Trophoblast cell (in vitro differentiated cells and primary cell): ENCODE results near the gene A1BG.

ENCODE experiments used
- DNase-seq, 2 donors: peaks; one replicate each; pipeline ENCODE4 v3.0.0-alpha.2; 2016
- H2AFZ ChIP-seq: 2 replicates; pipeline ENCODE4 v1.6.1; 2013; ENCODE audit warnings: low read length, moderate library complexity, mild to moderate bottlenecking; ENCODE audit not compliant: insufficient read depth, poor library complexity
- H2AK5ac ChIP-seq: 2 replicates; pipeline ENCODE4 v1.6.1; 2013; ENCODE audit warnings: mild to moderate bottlenecking, low read length
- H2BK120ac ChIP-seq: 2 replicates; pipeline ENCODE4 v1.6.1; 2013; ENCODE audit warnings: low read length, mild to moderate bottlenecking, moderate library complexity; ENCODE audit not compliant: insufficient read depth, poor library complexity
- H2BK12ac ChIP-seq: 2 replicates; pipeline ENCODE4 v1.6.1; 2013; ENCODE audit warnings: mild to moderate bottlenecking, low read length, moderate library complexity
- H2BK5ac ChIP-seq: 2 replicates; pipeline ENCODE4 v1.6.1; 2013; ENCODE audit warnings: low read length, low read depth, moderate library complexity, mild to moderate bottlenecking; ENCODE audit not compliant: poor library complexity
- H3K14ac ChIP-seq: 2 replicates; pipeline ENCODE4 v1.6.1; 2013; ENCODE audit warnings: mild to moderate bottlenecking, low read length
- H3K18ac ChIP-seq: 2 replicates; pipeline ENCODE4 v1.6.1; 2013; ENCODE audit warnings: mild to moderate bottlenecking, low read length
- H3K23ac ChIP-seq: 2 replicates; pipeline ENCODE4 v1.6.1; 2013; ENCODE audit warnings: low read length
- H3K27ac ChIP-seq: 2 replicates; pipeline ENCODE4 v1.5.1; 2013; ENCODE audit warnings: low read depth, mild to moderate bottlenecking, inconsistent platforms, low read length, moderate library complexity
- H3K27me3 ChIP-seq: 2 replicates; pipeline ENCODE4 v1.6.1; 2013; ENCODE audit warnings: inconsistent platforms, mild to moderate bottlenecking, low read length, moderate library complexity; ENCODE audit not compliant: insufficient read depth
- H3K36me3 ChIP-seq, 2 experiments: 1 replicate in 1 of 2; 2 replicates in 1 of 2; pipeline ENCODE4 v1.6.1; 2013; ENCODE audit warnings: low read length in 2 of 2, mild to moderate bottlenecking in 2 of 2, moderate library complexity in 1 of 2; ENCODE audit not compliant: insufficient read depth in 2 of 2, control insufficient read depth in 1 of 2
- H3K4ac ChIP-seq: 2 replicates; pipeline ENCODE4 v1.6.1; 2013; ENCODE audit warnings: low read depth, mild to moderate bottlenecking, low read length, moderate library complexity
- H3K4me1 ChIP-seq, 2 experiments: 1 replicate in 1 of 2; 2 replicates in 1 of 2; pipeline ENCODE4 v1.6.1; 2013; ENCODE audit warnings: low read length in 2 of 2, mild to moderate bottlenecking in 2 of 2, moderate library complexity in 1 of 2; ENCODE audit not compliant: insufficient read depth in 2 of 2, control insufficient read depth in 1 of 2
- H3K4me2 ChIP-seq: 2 replicates; pipeline ENCODE4 v1.6.1; 2013; ENCODE audit warnings: inconsistent platforms, mild to moderate bottlenecking, low read length, moderate library complexity
- H3K4me3 ChIP-seq: 2 replicates; pipeline ENCODE4 v1.5.1; 2013; ENCODE audit warnings: mild to moderate bottlenecking, low read depth, low read length, inconsistent platforms
- H3K79me1 ChIP-seq: one replicate; pipeline ENCODE4 v1.6.1; 2013; ENCODE audit warnings: low read length
- H3K79me2 ChIP-seq: 2 replicates; pipeline ENCODE4 v1.6.1; 2013; ENCODE audit warnings: low read length, mild to moderate bottlenecking; ENCODE audit not compliant: control insufficient read depth, insufficient read depth, poor library complexity
- H3K9ac ChIP-seq: 2 replicates; pipeline ENCODE4 v1.6.1; 2013; ENCODE audit warnings: mild to moderate bottlenecking, low read length
- H3K9me3 ChIP-seq: 2 replicates; pipeline ENCODE4 v1.6.1; 2013; ENCODE audit warnings: low read depth, mild to moderate bottlenecking, control low read depth, inconsistent platforms, low read length; ENCODE audit not compliant: insufficient read depth
- H4K12ac ChIP-seq: 2 replicates; pipeline ENCODE4 v1.6.1; 2013; ENCODE audit warnings: low read depth, mild to moderate bottlenecking, low read length, moderate library complexity
- H4K8ac ChIP-seq: 2 replicates; pipeline ENCODE4 v1.6.1; 2013; ENCODE audit warnings: low read depth, mild to moderate bottlenecking, low read length, moderate library complexity
- H4K91ac ChIP-seq: one replicate; pipeline ENCODE4 v1.6.1; 2013; ENCODE audit warnings: low read depth, mild to moderate bottlenecking, low read length, moderate library complexity
- WGBS: extraction: QIAGEN DNeasy Blood & Tissue Kit; methylation state at CpG from one replicate; pipeline ENCODE4 v1.1.7; 2013; ENCODE audit warnings: missing lambda C conversion rate; ENCODE audit not compliant: insufficient read length, insufficient coverage; ENCODE audit errors: extremely low coverage; 5-methylcytosine and 5-hydroxymethylcytosine counted together

The A1BG gene

DNA sequence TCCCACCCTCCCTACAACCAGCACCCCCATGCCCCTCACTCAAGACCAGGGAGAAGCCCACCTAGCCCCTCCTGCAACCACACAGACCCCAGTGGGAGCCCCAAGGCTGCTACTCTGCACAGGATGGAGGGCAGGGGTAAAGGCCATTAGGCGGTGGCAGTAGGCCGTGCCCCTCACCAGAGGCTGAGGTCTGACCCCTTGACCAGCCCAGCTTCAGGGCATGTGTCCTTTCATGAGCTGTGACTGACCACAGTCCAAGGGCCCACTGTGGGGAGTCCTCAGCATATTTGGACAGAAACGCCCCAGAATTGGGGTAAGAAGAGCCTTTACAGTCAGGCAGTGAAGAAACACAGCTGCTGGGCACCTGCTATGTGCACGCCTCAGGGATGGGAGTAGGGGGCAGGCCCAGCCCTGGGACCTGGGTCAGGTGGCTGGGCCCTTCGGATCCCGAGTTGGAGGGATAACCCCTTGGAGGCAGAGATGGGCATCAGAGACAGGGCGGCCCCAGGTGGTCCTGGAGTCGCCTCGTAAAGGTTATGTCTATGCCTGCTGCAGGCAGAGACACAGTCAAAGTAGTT, 32.1 kb upstream of the A1BG start:
- no CpG with 5 or more reads among the region's 9 CpGs for WGBS
- Histone ChIP-seq H2BK12ac (no peak overlapping the region), H3K4me2 (peak overlapping the region; percentile 63)

DNA sequence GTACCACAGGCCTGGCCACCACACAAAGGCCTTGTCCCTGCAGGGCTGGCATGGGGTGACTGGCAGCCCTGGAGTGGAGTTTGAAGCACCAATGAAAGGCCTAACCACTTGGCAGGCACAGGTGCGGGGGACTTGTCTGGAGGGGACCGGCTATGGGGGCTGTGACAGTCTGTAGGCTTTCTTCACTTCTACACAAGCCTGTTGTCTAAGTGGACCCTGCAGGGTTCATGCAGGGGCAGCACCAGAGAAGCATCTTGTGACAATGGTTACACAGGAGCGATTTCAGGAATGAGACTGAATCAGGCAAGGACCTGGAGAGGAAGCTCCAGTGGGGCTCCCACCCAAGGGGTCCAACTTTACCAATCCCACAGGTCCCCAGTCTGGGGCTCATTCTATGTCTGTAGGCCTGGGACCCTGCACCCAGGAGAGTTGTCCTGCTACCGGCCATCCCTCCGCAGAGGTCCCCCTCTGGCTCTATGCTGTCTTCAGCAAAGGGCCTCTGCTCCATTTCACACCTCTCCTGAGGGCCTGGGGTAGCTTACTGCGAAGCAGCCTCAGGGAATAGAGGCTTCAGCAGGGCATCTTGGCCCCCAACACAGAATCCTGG, 29.8 kb upstream of the A1BG start:
- no peak overlapping the region for H2BK12ac ChIP-seq
- H4K12ac ChIP-seq = no peak overlapping the region
- H3K18ac ChIP-seq = no peak overlapping the region
- no peak overlapping the region for H3K4me3 ChIP-seq
- peaks cover 15% of the 10 kb centered on the region for H3K79me2 ChIP-seq
- H2AK5ac ChIP-seq = no peak overlapping the region
- H3K14ac ChIP-seq = no peak overlapping the region
- no peak overlapping the region for H2AFZ ChIP-seq
- no peak overlapping the region for H4K91ac ChIP-seq
- H2BK5ac ChIP-seq = no peak overlapping the region
- H2BK120ac ChIP-seq = no peak overlapping the region
- H4K8ac ChIP-seq = no peak overlapping the region
- no peak overlapping the region for H3K4ac ChIP-seq
- DNase-seq = no peak
- peaks cover 17% of the 10 kb centered on the region for H3K79me1 ChIP-seq
- peaks cover 1% of the 10 kb centered on the region in 2 experiments for H3K36me3 ChIP-seq
- no CpG with 5 or more reads among the region's 6 CpGs for WGBS
- no peak overlapping the region for H3K23ac ChIP-seq
- H3K27ac ChIP-seq = no peak overlapping the region
- H3K27me3 ChIP-seq = no peaks in the 10 kb centered on the region
- H3K9me3 ChIP-seq = no peaks in the 10 kb centered on the region
- peaks cover 23 to 34% of the 10 kb centered on the region in 2 experiments for H3K4me1 ChIP-seq
- H3K4me2 ChIP-seq = no peak overlapping the region
- no peak overlapping the region for H3K9ac ChIP-seq

More for the DNA sequence above, 32.1 kb upstream of the A1BG start:
- H3K4me3 ChIP-seq = no peak overlapping the region
- H3K27me3 ChIP-seq = no peaks in the 10 kb centered on the region
- peaks cover 6 to 14% of the 10 kb centered on the region in 2 experiments for H3K36me3 ChIP-seq
- H3K9ac ChIP-seq = peak overlapping the region; percentile 99
- H2AFZ ChIP-seq = no peak overlapping the region
- H2AK5ac ChIP-seq = peak overlapping the region; percentile 56
- H3K4me1 ChIP-seq = peaks cover 18 to 28% of the 10 kb centered on the region in 2 experiments
- H2BK120ac ChIP-seq = no peak overlapping the region
- H3K4ac ChIP-seq = peak overlapping the region; percentile 23
- H4K91ac ChIP-seq = peak overlapping the region; percentile 98
- no peak overlapping the region for H2BK5ac ChIP-seq
- H4K8ac ChIP-seq = peak overlapping the region; percentile 95
- peak overlapping the region; percentile 97 for H3K27ac ChIP-seq
- peaks cover 15% of the 10 kb centered on the region for H3K79me1 ChIP-seq
- H3K9me3 ChIP-seq = no peaks in the 10 kb centered on the region
- peak overlapping the region; percentile 45 for H4K12ac ChIP-seq
- H3K23ac ChIP-seq = no peak overlapping the region
- H3K79me2 ChIP-seq = peaks cover 15% of the 10 kb centered on the region
- peak overlapping the region; percentile 9 for H3K18ac ChIP-seq
- H3K14ac ChIP-seq = peak overlapping the region; percentile 94
- no peak for DNase-seq

DNA sequence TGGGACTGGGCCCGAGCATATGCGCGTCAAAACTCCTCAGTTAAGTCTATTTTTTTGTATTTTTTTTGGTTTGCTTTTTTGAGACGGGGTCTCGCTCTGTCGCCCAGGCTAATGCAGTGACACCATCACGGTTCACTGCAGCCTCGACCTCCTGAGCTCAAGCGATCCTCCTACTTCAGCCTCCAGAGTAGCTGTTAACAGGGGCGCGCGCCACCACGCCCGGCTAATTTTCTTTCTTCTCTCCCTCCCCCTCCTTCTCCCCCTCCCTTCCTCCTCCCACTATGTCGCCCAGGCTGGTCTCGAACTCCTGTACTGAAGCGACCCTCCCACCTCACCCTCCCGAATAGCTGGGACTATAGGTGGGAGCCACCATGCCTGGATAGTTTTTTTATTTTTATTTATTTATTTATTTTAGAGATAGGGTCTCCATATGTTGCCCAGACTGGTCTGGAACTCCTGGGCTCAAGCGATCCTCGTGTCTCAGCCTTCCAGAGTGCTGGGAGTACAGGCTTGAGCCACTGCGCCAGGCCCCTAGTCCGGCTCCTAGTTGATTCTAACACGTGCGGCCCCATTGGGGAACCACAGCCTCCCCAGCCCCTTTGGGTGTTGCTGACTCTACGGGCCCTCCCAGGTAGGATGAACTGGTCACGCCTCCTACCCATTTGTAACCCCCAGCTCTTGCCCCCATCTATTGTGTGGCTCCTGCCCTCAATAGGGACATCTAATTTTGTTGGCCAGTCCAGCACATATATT, 28.3 kb upstream of the A1BG start:
- H3K9me3 ChIP-seq = no peaks in the 10 kb centered on the region
- H3K79me2 ChIP-seq = peaks cover 6% of the 10 kb centered on the region
- DNase-seq = no peak
- H3K4me3 ChIP-seq = peak overlapping the region; percentile 64
- peaks cover 14% of the 10 kb centered on the region for H3K79me1 ChIP-seq
- H2BK5ac ChIP-seq = no peak overlapping the region
- peak overlapping the region; percentile 0 for H3K9ac ChIP-seq
- H3K18ac ChIP-seq = no peak overlapping the region
- peak overlapping the region; percentile 60 for H4K12ac ChIP-seq
- peak overlapping the region; percentile 93 for H3K4me2 ChIP-seq
- H3K27ac ChIP-seq = no peak overlapping the region
- H3K14ac ChIP-seq = peak overlapping the region; percentile 63
- H2BK120ac ChIP-seq = no peak overlapping the region
- no peak overlapping the region for H3K23ac ChIP-seq
- peak overlapping the region; percentile 25 for H2AFZ ChIP-seq
- peak overlapping the region; percentile 82 for H4K8ac ChIP-seq
- peak overlapping the region; percentile 54 for H3K4ac ChIP-seq
- H2AK5ac ChIP-seq = peak overlapping the region; percentile 37
- H3K36me3 ChIP-seq = no peaks in the 10 kb centered on the region
- peaks cover 17 to 28% of the 10 kb centered on the region in 2 experiments for H3K4me1 ChIP-seq
- H4K91ac ChIP-seq = no peak overlapping the region
- H3K27me3 ChIP-seq = no peaks in the 10 kb centered on the region
- peak overlapping the region; percentile 17 for H2BK12ac ChIP-seq
- no CpG with 5 or more reads among the region's 26 CpGs for WGBS

DNA sequence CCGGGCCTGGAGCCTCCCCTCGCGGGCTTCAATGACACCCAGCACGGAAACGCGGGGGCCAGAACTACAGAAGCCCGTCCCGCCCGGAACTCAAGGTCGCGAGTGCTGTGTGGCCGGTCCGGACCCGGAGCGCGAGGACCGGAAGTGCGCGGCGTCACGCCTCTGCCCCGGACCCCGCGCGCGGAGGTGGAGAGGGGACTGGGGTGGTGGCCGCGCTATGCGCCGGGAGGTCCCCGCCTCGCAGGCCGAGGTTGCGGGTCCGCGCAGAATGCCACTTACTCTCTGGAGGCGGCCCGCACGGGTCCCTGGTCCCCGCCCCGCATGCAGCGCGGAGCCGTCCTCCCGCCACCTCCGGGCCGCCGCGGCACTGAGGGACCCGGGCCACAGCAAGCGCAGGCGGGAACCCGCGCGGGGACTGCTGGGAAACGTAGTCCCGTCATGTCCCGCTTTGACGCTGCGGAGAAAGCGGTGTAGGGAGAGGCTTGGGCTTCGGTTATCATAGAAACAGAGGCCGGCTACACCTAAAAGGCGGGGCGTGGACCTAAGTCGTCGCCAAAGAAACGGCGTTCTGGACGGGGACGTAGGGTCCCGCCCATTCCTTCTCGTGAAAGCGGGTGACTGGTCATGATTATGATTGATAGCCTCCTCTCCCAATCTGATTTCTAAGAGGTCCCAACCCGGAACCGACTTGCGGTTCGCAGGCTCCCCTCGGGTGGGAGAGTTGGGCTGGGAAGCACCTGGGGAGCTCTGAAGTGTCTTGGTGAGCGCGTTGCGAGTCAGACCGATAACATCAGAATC, 27.6 kb upstream of the A1BG start, which contains the start of gene ZNF837:
Gene ZNF837 (minus strand): TSS at position 369 of the 798 bp plus-strand sequence. CDS start 11,698 bp downstream, outside the sequence.
- Histone ChIP-seq H3K36me3 (no peaks in the 10 kb centered on the region), H3K9ac (peak within 1 kb of the TSS; percentile 85), H4K12ac (peak within 1 kb of the TSS; percentile 79), H2BK12ac (no peak within 1 kb of the TSS), H3K4me3 (peak within 1 kb of the TSS; percentile 84), H3K79me2 (no peaks in the 10 kb centered on the region), H3K18ac (peak within 1 kb of the TSS; percentile 65), H3K4me1 (peaks cover 15 to 25% of the 10 kb centered on the region in 2 experiments), H3K27me3 (no peaks in the 10 kb centered on the region), H3K23ac (no peak within 1 kb of the TSS), H4K91ac (peak within 1 kb of the TSS; percentile 53), H3K27ac (peak within 1 kb of the TSS; percentile 68), H4K8ac (peak within 1 kb of the TSS; percentile 91), H3K4me2 (peak within 1 kb of the TSS; percentile 93), H2BK5ac (peak within 1 kb of the TSS; percentile 70), H3K4ac (peak within 1 kb of the TSS; percentile 54), H3K79me1 (peaks cover 6% of the 10 kb centered on the region), H2AK5ac (peak within 1 kb of the TSS; percentile 37), H2AFZ (peak within 1 kb of the TSS; percentile 68), H3K9me3 (no peaks in the 10 kb centered on the region), H3K14ac (peak within 1 kb of the TSS; percentile 63), H2BK120ac (peak within 1 kb of the TSS; percentile 21)
- DNase-seq = peak; percentile 100
- WGBS = no CpG with 5 or more reads among the region's 83 CpGs
